Astrocyte (in vitro differentiated cells and primary cell): ENCODE measurements around the gene PRPF40B. TPM values are rescaled to one million over a fixed set of nuclear protein-coding genes. Genes with fewer than 3 reads are reported as not detected.

ENCODE experiments used
- DNase-seq: peaks from one replicate; pipeline ENCODE4 v3.0.0-alpha.2; 2010; ENCODE audit warnings: low read depth
- FAIRE-seq: peaks from 2 replicates; lab custom pipeline; 2011; peaks lifted over from hg19 to GRCh38; lab: Jason Lieb, UNC
- H2AFZ ChIP-seq: 2 replicates; pipeline ENCODE4 v1.6.0; 2012; ENCODE audit warnings: low read depth, low read length, inconsistent platforms
- H3K27ac ChIP-seq: 2 replicates; pipeline ENCODE4 v1.5.1; 2011; ENCODE audit warnings: low read depth, low read length, inconsistent platforms
- H3K27me3 ChIP-seq: 2 replicates; pipeline ENCODE4 v1.6.0; 2011; ENCODE audit warnings: low read length, inconsistent platforms; ENCODE audit not compliant: insufficient read depth
- H3K36me3 ChIP-seq: 2 replicates; pipeline ENCODE4 v1.5.1; 2011; ENCODE audit warnings: low read length, inconsistent platforms; ENCODE audit not compliant: insufficient read depth
- H3K4me1 ChIP-seq: 2 replicates; pipeline ENCODE4 v1.5.1; 2011; ENCODE audit warnings: low read length, inconsistent platforms; ENCODE audit not compliant: insufficient read depth
- H3K4me2 ChIP-seq: 2 replicates; pipeline ENCODE4 v1.6.0; 2012; ENCODE audit warnings: low read length, inconsistent platforms
- H3K4me3 ChIP-seq: 2 replicates; pipeline ENCODE4 v1.5.1; 2011; ENCODE audit warnings: low read depth, mild to moderate bottlenecking, low read length, inconsistent platforms; ENCODE audit not compliant: insufficient read depth
- H3K79me2 ChIP-seq: 2 replicates; pipeline ENCODE4 v1.6.0; 2012; ENCODE audit warnings: mild to moderate bottlenecking, low read length, inconsistent platforms; ENCODE audit not compliant: insufficient read depth
- H3K9ac ChIP-seq: 2 replicates; pipeline ENCODE4 v1.6.0; 2012; ENCODE audit warnings: mild to moderate bottlenecking, low read length, inconsistent platforms
- H3K9me3 ChIP-seq: 2 replicates; pipeline ENCODE4 v1.5.1; 2012; ENCODE audit warnings: low read depth, mild to moderate bottlenecking, low read length, inconsistent platforms; ENCODE audit not compliant: insufficient read depth
- H4K20me1 ChIP-seq: 2 replicates; pipeline ENCODE4 v1.6.0; 2012; ENCODE audit warnings: low read length, inconsistent platforms; ENCODE audit not compliant: insufficient read depth
- H3K27ac Mint-ChIP-seq: one replicate; pipeline ENCODE4 v1.8.0; 2021; ENCODE audit warnings: mild to moderate bottlenecking, mixed read lengths; ENCODE audit not compliant: unreplicated experiment
- H3K27me3 Mint-ChIP-seq: one replicate; pipeline ENCODE4 v1.8.0; 2021; ENCODE audit warnings: low read depth, mixed read lengths; ENCODE audit not compliant: unreplicated experiment
- H3K36me3 Mint-ChIP-seq: one replicate; pipeline ENCODE4 v1.8.0; 2021; ENCODE audit warnings: low read depth, mixed read lengths; ENCODE audit not compliant: unreplicated experiment
- H3K4me1 Mint-ChIP-seq: one replicate; pipeline ENCODE4 v1.8.0; 2021; ENCODE audit warnings: low read depth, mixed read lengths; ENCODE audit not compliant: unreplicated experiment
- H3K4me3 Mint-ChIP-seq: one replicate; pipeline ENCODE4 v1.8.0; 2021; ENCODE audit warnings: mild to moderate bottlenecking, moderate library complexity, mixed read lengths; ENCODE audit not compliant: unreplicated experiment
- H3K9me3 Mint-ChIP-seq: one replicate; pipeline ENCODE4 v1.8.0; 2021; ENCODE audit warnings: mild to moderate bottlenecking, mixed read lengths; ENCODE audit not compliant: unreplicated experiment
- EZH2 ChIP-seq: IDR thresholded peaks from 2 replicates; pipeline ENCODE4 v1.6.1; 2012; ENCODE audit warnings: mild to moderate bottlenecking, low read length, inconsistent platforms; ENCODE audit not compliant: insufficient read depth
- total RNA-seq: library from RNA; stranded (reverse); gene quantifications from 2 replicates; pipeline ENCODE4 v1.2.1, GENCODE V29; 2021
- TF ChIP-seq, protein P1 (sequence below): IDR thresholded peaks from 2 replicates; pipeline ENCODE4 v1.5.1; 2011; ENCODE audit warnings: low read depth, mild to moderate bottlenecking, inconsistent platforms, low read length, moderate library complexity; ENCODE audit not compliant: insufficient read depth

PRPF40B gene
- total RNA-seq, 1 donor from 2014 or later: 10.1 TPM

DNA sequence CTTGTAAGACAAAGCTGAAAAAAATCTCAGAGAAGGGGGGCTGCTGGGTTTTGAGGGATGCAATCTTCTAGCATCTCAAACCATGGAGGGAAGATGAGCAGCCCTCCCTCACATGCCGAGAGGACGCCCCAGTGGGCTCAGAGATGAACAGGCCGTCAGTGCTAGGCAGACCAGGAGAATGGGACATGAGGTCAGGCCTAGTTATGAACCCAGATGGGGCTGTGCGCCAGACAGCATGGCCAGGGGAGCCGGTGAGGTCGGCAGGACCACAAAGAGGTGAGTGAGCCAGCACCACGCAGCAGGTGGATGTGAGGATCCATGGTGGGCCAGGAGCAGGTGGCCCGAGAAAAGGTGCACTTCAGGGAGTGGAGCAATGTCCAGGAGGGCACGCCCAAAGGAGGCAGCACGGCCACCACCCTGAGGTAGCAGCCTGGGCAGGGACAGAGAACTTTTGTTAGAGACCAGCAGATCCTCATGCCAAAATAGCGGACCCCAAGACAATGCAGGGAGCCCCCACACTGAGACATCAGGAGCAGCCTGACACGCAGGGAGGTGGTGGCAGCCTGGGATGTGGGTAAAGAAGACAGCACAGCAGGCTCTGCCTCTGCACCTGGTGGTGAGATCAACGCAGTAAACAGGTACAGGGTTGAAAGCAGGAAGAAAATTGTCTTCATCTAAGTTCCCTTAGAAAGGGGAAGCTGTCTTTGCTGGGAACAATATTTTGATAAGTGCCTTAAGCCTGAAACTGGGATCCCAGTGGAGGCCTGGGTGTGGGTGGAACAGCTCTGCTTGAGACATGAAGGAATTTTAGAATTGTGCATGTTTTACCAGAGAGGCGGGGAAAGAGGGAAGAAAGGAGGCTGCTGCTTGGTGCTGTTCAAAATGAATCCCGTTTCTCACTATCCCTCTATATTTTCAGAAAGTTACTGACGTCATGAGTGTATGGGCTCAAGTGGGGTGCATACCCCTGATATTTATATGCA lies 37.6 kb upstream of the PRPF40B start:
- H3K27ac ChIP-seq: no peak overlapping the region
- H3K27ac Mint-ChIP-seq: no peak overlapping the region
- DNase-seq: no peak
- H3K4me1 ChIP-seq: peaks cover 1% of the 10 kb centered on the region
- H3K4me3 ChIP-seq: no peak overlapping the region
- no peak overlapping the region for H2AFZ ChIP-seq
- TF ChIP-seq, protein P1, sequence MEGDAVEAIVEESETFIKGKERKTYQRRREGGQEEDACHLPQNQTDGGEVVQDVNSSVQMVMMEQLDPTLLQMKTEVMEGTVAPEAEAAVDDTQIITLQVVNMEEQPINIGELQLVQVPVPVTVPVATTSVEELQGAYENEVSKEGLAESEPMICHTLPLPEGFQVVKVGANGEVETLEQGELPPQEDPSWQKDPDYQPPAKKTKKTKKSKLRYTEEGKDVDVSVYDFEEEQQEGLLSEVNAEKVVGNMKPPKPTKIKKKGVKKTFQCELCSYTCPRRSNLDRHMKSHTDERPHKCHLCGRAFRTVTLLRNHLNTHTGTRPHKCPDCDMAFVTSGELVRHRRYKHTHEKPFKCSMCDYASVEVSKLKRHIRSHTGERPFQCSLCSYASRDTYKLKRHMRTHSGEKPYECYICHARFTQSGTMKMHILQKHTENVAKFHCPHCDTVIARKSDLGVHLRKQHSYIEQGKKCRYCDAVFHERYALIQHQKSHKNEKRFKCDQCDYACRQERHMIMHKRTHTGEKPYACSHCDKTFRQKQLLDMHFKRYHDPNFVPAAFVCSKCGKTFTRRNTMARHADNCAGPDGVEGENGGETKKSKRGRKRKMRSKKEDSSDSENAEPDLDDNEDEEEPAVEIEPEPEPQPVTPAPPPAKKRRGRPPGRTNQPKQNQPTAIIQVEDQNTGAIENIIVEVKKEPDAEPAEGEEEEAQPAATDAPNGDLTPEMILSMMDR: no peak
- TF ChIP-seq EZH2: no peak
- no peaks in the 10 kb centered on the region for H3K27me3 Mint-ChIP-seq
- no peak overlapping the region for H3K9ac ChIP-seq
- peaks cover 6% of the 10 kb centered on the region for H3K79me2 ChIP-seq
- H3K36me3 ChIP-seq: peaks cover 3% of the 10 kb centered on the region
- H3K4me3 Mint-ChIP-seq: no peak overlapping the region
- H4K20me1 ChIP-seq: peaks cover 23% of the 10 kb centered on the region
- H3K4me1 Mint-ChIP-seq: peaks cover 11% of the 10 kb centered on the region
- H3K9me3 ChIP-seq: no peaks in the 10 kb centered on the region
- FAIRE-seq: no peak
- no peaks in the 10 kb centered on the region for H3K9me3 Mint-ChIP-seq
- no peak overlapping the region for H3K4me2 ChIP-seq
- no peaks in the 10 kb centered on the region for H3K27me3 ChIP-seq
- H3K36me3 Mint-ChIP-seq: peaks cover 19% of the 10 kb centered on the region

DNA sequence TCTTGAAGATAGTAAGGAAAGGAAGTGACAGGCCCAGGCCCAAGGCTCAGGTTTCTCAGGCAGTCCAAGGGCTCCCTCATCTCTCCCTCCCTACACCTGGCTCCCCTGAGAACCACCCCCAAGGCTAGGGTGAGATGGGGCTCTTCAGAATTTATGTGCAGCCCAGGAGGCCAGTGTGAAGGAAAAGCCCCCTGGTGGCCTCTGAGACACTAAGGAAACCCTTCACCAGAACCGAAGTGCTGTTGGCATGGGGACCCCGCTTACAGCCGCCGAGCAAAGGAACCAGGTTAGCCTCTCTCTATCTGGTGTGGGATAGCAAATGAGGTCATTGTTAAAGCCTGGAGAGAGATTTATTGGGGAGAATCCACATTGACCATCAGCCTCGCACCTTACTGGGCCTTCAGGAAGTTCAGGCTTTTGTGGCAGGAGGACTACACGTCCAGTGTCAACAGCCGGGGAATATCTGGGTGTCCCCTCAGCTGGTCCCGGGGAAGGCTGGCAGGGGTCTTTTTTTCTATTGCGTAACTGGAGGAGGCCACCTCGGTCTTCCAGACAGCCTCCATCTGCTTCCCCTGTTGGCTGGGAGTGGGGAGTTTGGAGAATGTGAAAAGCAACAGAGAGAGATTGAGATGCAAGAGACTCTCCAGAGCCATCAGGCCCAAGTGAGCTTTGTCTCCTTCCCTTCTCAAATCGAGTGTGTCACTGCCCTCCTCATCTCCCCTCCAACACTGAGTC lies 36.0 kb upstream of the PRPF40B start:
- Mint-ChIP-seq H3K4me1 (peaks cover 5% of the 10 kb centered on the region), H3K4me3 (no peak overlapping the region), H3K27ac (no peak overlapping the region), H3K27me3 (no peaks in the 10 kb centered on the region), H3K36me3 (peaks cover 25% of the 10 kb centered on the region), H3K9me3 (peaks cover 4% of the 10 kb centered on the region)
- no peak overlapping the region for H3K4me3 ChIP-seq
- H3K4me2 ChIP-seq: no peak overlapping the region
- H3K27ac ChIP-seq: no peak overlapping the region
- no peak for TF ChIP-seq EZH2
- TF ChIP-seq, protein P1: no peak
- H4K20me1 ChIP-seq: peaks cover 10% of the 10 kb centered on the region
- H3K9me3 ChIP-seq: no peaks in the 10 kb centered on the region
- DNase-seq (no peak), FAIRE-seq (no peak)
- H3K79me2 ChIP-seq: peaks cover 3% of the 10 kb centered on the region
- H3K36me3 ChIP-seq: peaks cover 3% of the 10 kb centered on the region
- no peak overlapping the region for H2AFZ ChIP-seq
- no peaks in the 10 kb centered on the region for H3K4me1 ChIP-seq
- H3K27me3 ChIP-seq: no peaks in the 10 kb centered on the region
- H3K9ac ChIP-seq: no peak overlapping the region
